GM13977 (cell line): ENCODE data around the gene ARHGAP4.

Experiments used
- DNase-seq: peaks from one replicate; pipeline ENCODE4 v3.0.0; 2012; ENCODE audit warnings: low spot score
- CTCF ChIP-seq: IDR thresholded peaks from 2 replicates; pipeline ENCODE4 v1.5.1; 2012; ENCODE audit warnings: mild to moderate bottlenecking, control low read depth; ENCODE audit not compliant: insufficient read depth; ENCODE audit errors: extremely low read depth, missing control alignments
- in situ Hi-C: fragments of 300-500 bp; cut with MboI; formaldehyde crosslinking; loops from one replicate; pipeline ENCODE4 v1.12.0; 2022; ENCODE audit warnings: low sequenced_read_pairs, low pct_unique_long_range_greater_than_20kb, mixed read lengths, inconsistent platforms; ENCODE audit not compliant: unreplicated experiment

The ARHGAP4 gene

GRCh38 chrX:153945956-153946943 lies 20.2 kb upstream of the ARHGAP4 start:
- no peak for TF ChIP-seq CTCF
- no peak for DNase-seq
- in situ Hi-C loops, result loop anchor here (10.0 to 25.0 kb wide), 2 partner anchors 191 to 984 kb away; no protein-coding TSS in a partner anchor

- no peak for TF ChIP-seq CTCF
- DNase-seq, result no peak
- in situ Hi-C loops, result loop anchor here (10.0 to 25.0 kb wide), 2 partner anchors 190 to 982 kb away; no protein-coding TSS in a partner anchor
Measured at GRCh38 chrX:153944800-153945150, 18.7 kb upstream of the ARHGAP4 start.

GRCh38 chrX:153944140-153944799 lies 18.2 kb upstream of the ARHGAP4 start, which contains the start of gene RENBP:
RENBP (minus strand) TSS chrX:153944643; CDS start chrX:153944610, 33 bp downstream.
- in situ Hi-C loops, result loop anchor here (10.0 to 25.0 kb wide), 2 partner anchors 189 to 982 kb away; no protein-coding TSS in a partner anchor
- TF ChIP-seq CTCF, result no peak
- DNase-seq, result no peak

- in situ Hi-C loops, result loop anchor here (10.0 to 25.0 kb wide), 2 partner anchors 187 to 979 kb away; no protein-coding TSS in a partner anchor
- no peak for DNase-seq
- TF ChIP-seq CTCF, result no peak
Measured at GRCh38 chrX:153941336-153942252, 15.5 kb upstream of the ARHGAP4 start.

GRCh38 chrX:153939573-153939972 lies 13.5 kb upstream of the ARHGAP4 start:
- no peak for TF ChIP-seq CTCF
- no peak for DNase-seq
- in situ Hi-C loops, result loop anchor here (25.0 kb wide), 1 partner anchor 977 kb away; no protein-coding TSS in a partner anchor
